ENCODE data around the gene CDC14A.
A peak's percentile ranks its signal among the peaks of the same experiment; 100 is the strongest.
"Not testable (repeated sequence)": the region's sequence is repeated elsewhere in the genome, so short reads cannot be mapped to it uniquely, and the experiment has no call there.

The CDC14A gene

DNA sequence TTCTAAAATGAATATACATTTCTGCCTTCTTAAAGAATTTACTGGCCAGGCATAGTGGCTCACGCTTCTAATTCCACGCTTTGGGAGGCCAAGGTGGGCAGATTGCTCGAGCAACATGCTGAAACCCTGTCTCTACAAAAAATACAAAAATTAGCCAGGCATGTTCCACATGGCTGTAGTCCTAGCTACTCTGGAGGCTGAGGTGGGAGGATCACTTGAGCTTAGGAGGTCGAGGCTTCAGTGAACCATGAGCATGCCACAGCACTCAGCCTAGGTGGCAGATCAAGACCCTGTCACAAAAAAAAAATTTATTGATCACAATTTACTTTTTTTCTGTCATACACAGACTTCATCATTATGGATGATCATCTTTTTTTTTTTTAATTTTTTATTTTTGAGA is 11.5 kb downstream of the CDC14A start:
- no peak for DNase-seq (ENCODE audit: low spot score)

DNA sequence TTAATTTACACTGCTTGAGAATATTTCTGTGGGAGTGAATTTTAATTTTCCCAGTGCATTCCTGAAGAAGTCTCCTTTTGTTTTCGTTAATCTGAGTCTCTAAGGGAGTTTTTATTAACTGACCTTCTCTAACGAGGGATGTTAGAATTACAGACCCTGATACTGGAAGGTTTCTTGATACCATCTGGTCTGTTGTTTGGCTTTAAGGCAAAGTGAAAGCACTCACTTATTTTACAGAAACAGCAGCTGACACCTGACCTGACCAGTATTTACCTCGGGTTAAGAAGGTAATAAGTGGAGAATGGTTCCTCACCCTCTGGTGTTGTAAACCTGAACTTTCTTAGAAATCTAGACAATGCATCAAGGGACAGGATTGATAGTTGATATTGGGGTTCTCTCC is 12.4 kb downstream of the CDC14A start:
- no peak for DNase-seq (ENCODE audit: low spot score)

DNA sequence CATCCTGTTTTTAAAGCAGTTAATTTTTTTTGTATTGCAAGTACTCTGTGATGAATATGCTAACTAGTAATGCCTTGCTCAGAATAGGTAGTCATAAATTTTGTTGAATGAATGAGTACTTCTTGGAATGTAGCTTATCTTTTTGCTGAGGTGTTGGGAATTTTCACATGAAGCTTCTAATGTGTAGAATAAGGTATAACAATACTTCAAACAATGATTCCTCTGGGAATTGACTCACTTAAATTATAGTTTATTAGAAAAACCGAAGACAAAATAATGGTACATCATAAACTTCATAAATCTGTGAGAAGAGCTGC is 13.9 kb downstream of the CDC14A start:
- no peak for DNase-seq (ENCODE audit: low spot score)

DNA sequence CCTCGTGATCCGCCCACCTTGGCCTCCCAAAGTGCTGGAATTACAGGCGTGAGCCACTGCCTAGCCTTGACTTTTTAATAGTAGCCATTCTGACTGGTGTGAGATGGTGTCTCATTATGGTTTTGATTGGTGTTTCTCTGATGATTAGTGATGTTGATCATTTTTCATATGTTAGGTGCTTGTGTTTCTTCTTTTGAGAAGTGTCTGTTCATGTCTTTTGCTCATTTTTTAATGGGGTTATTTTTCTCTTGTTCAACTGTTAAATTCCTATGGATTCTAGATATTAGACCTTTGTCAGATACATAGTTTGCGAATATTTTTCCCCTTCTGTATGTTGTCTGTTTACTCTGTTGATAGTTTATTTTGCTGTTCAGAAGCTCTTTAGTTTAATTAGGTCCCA is 17.0 kb downstream of the CDC14A start:
- DNase-seq (ENCODE audit: low spot score), result not testable (repeated sequence)

DNA sequence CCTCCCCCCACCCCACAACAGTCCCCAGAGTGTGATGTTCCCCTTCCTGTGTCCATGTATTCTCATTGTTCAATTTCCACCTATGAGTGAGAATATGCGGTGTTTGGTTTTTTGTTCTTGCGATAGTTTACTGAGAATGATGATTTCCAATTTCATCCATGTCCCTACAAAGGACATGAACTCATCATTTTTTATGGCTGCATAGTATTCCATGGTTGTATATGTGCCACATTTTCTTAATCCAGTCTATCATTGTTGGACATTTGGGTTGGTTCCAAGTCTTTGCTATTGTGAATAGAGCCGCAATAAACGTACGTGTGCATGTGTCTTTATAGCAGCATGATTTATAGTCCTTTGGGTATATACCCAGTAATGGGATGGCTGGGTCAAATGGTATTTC is 21.6 kb downstream of the CDC14A start:
- DNase-seq (ENCODE audit: low spot score), result not testable (repeated sequence)

DNA sequence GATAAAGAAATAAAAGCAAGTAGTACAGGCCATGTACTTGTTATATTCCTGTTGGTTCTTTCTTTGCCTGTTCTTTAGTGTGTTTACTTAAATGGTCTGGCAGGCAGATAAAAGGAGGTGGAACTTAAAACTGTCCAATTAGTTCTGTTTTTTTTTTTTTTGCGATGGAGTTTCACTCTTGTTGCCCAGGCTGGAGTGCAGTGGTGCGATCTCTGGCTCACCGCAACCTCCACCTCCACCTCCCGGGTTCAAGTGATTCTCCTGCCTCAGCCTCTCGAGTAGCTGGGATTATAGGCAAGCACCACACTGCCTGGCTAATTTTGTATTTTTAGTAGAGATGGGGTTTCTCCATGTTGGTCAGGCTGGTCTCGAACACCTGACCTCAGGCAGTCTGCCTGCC is 24.6 kb downstream of the CDC14A start:
- DNase-seq (ENCODE audit: low spot score), result not testable (repeated sequence)

DNA sequence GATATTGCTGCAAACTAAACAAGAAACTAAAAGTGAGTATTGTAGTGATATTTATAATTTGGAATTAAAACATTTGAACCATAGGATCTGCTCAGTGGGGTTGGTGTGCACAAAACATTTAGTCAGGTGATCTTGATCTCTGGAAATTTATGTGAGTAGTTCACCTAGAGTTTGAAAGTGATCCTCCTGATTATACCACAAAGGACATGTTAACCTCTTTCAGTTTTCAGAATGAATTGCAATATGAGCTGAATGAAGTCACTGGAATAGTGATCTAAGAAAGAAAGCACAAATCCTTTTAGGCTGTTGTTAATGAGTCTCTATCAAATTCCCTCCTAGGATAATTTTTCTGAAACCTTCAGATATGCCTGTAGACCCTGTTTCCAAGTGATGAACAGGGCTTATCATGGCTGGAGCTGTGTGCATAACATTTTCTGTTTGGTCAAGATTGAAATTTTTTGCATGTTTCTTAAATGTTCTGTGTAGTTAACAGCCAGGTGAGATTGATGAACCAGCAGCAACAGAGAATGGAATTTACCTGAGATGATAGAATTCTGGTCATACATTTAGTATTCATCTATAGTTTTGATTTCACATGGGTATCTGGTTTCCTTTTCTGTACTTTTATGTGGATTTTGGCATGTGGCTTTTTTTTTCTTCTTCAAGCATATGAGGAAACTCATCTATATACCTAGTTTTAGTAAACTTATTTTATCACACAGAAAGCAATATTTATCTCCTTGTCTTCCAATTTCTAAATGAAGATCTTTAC is 25.5 kb downstream of the CDC14A start:
- no peak for DNase-seq (ENCODE audit: low spot score)

DNA sequence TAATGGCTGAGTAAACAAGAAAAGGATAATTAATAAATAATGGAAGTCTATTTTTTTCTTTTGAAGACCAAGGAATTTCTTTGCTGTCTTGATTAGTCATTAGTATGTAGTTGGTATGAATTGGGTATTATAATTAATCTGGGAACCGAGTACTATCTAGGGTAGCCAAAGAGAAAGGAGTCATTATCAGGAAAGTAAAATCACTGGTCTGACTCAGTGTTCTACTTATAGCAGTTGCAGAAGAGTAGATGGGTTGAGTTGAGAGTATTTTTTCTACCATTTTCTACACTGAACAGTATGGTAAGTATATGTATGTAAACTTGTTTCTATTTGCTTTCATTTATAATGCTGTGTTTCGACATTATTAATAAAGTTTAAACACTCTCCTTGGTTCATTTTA is 26.6 kb downstream of the CDC14A start:
- DNase-seq (ENCODE audit: low spot score), result no peak

DNA sequence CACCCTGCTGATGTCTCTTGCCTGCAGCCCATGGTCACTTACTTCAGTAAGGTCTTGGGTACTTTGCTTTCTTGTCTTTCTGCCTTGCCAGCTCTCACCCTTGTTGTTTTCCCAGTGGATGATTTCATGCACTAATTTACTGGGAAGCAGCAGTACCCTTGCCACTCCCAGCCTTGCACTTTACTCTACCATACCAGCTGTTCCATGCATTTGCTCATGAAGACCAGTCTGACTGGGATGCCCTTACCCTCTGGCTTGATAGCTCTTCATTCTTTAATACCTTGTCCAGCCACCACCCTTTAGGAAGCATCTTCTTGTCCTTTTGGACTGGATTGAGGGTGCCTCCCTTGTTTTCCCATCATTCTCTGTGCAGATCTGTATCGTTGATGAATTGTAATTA is 28.3 kb downstream of the CDC14A start:
- no peak for DNase-seq (ENCODE audit: low spot score)

DNA sequence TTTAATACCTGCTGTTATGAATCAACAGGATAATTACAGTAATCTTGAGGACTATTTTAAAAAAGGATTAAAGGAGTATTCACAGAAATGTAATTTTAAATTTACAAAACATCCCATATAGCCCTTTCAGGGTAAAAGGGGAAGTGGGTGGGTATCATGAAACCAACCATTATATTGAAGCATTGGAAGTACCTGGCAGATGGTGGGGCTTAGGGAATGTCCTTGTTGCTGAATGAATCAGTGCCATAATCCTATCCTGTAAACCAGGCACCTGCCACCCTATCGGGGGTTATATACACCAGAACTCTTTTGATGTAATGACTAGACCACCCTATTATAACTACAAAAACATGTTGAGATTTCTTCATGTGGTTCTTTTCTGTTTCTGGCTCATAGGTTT is 30.4 kb downstream of the CDC14A start:
- DNase-seq (ENCODE audit: low spot score), result no peak

DNA sequence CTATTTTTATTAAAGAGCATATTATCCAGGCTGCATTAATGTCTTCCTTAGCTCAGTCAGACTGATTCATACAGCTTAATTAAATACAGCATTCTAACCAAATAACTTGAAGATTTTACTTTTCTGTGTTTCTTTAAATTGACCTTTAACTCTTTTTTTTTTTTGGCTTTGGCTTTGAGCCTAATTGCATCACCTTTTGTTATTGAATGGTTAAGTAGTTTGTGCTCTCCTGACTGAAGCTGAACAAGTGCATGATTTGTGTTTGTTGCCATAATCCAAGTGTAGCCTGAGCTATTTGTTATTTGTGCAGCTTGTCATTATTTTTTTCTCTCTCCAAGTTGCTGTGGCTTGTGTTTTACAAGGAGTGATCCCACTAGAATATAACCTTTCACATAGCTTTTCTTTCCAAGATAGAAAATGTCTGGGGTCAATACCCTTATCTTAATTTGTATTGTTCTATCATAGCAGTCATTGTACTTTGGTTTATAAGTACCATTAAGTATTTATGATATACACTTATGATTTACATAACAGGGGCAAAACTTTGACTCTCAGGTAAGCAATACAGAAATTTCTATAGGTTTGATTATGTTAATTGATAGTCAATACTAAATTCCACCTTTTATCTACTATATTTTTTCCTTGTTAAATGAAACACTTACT is 31.6 kb downstream of the CDC14A start:
- DNase-seq (ENCODE audit: low spot score), result no peak

DNA sequence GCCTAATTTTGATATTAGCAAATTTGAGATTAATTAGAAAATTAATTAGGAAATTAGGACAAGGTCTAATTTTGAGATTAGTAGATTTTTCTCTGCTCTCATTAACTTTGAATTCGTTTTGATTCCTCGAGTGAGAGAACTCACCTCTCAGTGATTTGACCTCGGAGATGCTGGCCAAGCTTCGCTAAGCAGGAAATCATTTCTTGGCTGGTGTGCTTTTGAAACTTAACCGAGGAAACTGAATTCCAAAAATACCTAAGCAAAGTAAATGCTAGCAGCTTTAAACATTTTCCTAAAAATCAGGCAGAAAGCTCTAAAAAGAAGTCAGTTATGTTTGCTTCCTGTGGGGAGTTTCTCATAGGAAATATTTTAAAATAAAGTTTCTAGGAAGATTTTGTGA is 34.9 kb downstream of the CDC14A start:
- peak; percentile 29 for DNase-seq (ENCODE audit: low spot score)

DNA sequence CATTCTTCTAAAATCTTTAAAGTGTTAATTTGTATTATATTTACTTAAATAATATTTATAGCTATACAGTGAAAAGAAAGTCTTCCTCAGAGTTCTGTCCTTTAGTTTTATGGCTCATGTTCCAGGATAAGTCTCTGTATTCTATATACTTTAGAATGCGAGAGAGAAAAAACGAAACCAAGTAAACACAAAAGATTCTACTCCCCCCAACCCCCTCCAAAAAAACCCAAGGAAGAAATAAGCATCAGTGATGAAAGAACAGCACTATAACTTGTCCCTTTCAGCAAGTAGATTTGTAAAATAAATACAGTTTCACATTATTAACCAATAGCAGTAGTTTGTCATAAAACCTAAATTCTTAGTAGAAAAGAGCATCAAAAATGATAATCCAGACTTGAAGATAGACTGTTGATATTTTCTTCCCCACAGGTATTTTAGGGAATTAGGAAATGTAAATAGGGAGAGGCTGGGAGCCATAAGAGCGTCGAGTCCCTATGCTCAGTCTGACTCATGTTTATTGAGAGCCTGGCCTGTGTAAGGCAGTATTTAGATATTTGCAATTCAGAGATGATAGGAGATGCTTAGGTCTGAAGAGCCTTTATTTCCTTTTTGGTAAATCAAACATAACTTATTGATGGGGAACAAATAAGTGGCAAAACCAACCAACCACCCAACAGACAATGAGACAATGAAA is 35.5 kb downstream of the CDC14A start:
- DNase-seq (ENCODE audit: low spot score), result peak; percentile 22

DNA sequence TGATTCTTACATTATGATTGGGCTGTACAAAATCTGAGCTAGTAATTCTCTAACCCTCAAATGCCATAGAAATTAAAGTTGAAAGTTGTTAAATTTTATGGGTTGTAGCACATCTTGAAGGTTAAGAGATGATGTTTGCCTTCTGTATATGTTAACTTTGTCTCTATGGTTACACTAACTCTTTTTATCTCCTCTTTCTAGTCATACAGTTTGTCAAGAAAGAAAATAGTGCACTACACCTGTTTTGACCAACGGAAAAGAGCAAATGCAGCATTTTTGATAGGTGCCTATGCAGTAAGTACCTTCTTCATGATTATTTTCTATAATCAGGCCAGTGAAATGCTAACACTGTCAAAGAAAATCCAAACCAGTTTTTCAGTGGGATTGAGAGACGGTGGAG is 38.2 kb downstream of the CDC14A start:
- DNase-seq (ENCODE audit: low spot score), result no peak

DNA sequence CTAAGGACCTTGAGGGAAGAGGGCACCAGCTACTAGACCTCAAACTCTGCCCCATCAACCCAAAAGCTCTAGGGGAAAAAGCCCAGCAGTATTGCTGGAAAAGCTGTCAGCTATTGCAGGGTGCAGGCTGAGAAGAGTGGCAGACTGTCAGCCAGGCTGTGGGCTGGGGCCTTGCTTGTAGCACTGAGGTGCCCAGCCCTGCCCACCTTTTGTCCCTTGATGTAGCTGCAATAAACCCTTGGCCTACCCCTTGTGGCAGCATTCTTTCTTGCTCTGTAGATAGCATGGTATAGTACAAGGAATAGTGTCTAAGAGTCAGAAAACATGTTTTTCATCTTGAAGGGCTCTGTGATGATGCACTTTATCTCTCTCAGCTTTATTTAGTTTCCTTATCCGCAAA is 39.4 kb downstream of the CDC14A start:
- no peak for DNase-seq (ENCODE audit: low spot score)

DNA sequence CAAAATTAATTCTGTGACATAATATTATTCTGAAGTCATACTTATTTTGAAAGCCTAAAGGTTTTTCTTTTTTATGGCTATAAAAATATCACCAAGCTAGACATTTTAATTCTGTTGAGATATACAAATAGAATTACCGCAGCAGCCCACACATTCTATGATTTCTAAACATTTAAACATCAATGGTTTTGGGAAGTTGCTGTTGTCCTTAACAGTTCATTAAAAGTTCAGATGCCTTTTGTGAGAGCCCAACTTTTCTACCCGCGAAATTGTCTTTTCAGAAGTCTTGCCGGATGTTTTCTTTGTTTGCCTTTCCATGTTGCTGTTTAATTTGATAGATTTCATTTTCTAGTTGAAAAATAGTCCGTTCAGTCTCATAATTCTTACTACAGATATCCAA is 40.5 kb downstream of the CDC14A start:
- no peak for DNase-seq (ENCODE audit: low spot score)

DNA sequence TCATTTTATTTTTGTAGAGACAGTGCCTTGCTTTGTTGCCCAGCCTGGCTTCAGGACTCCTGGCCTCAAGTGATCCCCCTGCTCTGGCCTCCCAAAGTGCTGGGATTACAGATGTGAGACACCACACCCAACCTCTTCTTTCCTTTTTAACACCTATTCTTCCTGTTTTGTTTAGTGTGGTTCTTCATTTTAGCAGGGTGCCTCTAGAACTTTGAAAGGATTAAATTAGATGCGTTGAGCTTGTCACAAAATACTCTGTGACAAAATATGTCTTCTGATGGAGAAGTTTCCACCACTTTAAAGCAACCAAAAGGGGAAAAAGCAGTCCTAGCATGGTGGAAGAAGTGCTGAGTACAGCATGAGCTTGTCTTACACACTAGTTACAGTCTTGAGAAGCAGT is 42.0 kb downstream of the CDC14A start:
- no peak for DNase-seq (ENCODE audit: low spot score)

DNA sequence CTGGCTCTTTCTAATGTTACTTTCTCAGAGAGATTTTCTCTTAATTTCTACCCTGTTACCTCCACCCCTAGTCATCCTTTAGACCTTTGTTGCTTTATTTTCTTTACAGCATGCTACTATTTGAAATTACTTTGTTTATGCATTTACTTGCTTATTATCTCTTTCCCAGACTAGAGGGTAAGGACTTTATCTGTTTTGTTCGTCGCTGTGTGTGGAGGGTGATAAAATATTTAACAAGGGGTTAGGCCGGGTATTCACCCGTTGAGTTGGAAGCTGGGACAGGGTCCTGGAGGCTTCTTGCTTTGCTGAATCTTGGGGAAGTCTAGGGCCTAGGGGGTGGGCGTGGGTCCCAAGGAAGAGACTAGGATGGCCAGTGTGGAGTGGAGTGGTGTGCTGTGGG is 43.6 kb downstream of the CDC14A start:
- no peak for DNase-seq (ENCODE audit: low spot score)

DNA sequence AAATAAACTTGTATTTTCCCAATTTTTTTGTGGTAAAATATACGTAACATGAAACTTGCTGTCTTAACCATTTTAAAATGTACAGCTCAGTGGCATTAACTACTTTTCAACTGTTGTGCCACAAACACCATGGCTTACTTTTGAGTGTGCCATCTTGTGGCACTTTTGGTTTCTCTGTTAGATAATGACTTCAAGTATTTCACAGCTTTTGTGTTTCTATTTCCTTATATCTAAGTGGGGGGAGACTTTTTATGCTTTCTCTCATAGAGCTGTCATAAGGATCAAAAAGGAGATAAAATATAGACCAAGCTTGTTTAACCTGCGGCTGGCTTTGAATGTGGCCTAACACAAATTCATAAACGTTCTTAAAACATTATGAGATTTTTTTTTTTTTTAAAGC is 44.3 kb downstream of the CDC14A start:
- DNase-seq (ENCODE audit: low spot score), result no peak

DNA sequence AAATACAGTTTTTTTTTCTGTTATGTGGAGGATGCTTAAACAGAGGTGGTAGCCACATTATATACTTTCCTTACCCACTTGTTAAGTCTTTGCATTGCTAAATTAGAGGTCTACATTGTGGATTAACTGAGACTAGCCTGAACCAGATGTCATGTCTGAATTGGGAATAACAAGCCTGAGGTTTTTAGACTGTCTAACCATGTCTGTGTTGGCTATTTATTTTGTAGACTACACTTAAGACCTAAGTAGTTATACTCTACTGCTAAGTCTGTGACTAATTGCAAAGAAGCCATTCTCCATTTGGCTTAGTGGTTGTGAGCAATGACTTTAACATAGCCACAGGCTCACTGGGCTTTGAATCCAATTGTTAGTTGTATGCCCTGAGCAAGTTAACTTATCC is 45.4 kb downstream of the CDC14A start:
- DNase-seq (ENCODE audit: low spot score), result no peak

DNA sequence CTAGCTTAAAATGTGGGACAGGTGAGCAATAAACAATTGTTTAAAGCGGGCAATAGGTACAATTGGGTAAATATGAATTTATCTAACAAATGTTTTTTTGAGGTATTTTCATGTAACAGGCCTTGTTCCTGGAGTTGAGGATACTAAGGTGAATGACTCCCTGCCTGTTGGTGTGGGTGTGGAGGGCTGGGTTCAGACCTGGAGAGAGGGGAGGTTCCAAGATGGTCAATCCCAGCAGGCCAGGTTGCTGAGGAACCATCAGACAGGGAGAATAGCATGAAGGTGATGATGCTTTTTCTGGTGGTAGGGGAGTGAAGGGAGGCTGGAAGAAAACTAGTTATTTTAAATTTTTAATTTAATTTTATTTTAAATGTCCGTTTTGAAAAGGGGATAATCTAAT is 46.3 kb downstream of the CDC14A start:
- DNase-seq (ENCODE audit: low spot score), result no peak

DNA sequence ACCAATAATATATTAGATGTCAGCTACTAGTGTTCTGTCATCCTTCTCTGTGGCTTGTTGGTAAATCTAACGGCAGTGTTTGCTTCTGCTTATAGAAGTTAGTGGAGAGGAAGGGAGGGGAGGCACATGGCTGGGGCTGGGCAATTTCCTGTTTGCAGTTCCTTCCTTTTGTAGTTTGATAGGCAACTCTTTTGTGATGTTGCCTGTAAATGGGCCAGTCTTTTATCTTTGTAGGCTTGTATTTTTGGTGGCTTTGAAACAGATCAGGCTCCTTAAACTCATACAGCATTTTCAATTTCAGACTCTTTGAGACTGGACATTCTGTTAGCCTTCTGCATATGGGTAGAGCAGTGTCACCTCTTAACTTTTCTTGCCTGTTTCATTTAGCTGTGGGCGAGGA is 48.1 kb downstream of the CDC14A start:
- DNase-seq (ENCODE audit: low spot score), result no peak

DNA sequence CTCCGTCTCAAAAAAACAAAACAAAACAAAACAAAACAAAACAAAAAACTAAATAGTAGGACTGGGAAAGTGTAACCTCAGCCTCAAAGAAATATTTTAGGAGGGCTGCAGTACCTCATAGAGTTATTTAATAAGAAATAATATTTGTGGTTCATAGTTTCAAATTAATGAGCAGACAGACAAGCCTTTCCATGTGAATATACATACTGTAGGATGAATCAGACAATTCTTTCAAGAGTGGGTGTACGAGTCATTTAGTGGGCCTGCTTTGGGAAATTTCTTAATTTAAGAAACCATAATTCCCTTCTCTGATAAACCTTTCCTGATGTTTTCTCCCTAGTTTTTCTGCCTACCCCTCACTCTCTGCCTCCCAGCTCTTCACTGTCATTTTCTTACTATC is 52.5 kb downstream of the CDC14A start:
- DNase-seq (ENCODE audit: low spot score), result peak; percentile 5

DNA sequence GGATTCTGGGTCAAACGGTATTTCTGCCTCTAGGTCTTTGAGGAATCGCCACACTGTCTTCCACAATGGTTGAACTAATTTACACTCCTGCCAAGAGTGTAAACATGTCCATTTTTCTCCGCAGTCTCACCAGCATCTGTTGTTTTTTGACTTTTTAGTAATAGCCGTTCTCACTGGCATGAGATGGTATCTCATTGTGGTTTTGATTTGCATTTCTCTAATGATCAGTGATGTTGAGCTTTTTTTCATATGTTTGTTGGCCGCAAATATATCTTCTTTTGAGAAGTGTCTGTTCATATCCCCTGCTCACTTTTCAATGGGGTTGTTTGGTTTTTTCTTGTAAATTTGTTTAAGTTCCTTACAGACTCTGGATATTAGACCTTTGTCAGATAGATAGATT is 53.6 kb downstream of the CDC14A start:
- DNase-seq (ENCODE audit: low spot score), result not testable (repeated sequence)
